ENCODE data around the gene NCOA7.
A peak's percentile ranks its signal among the peaks of the same experiment; 100 is the strongest.

GRCh38 chr6:125956506-125957390, 166.0 kb downstream of the NCOA7 start, which contains the start of gene HINT3:
- TF ChIP-seq POLR2A (IDR thresholded peaks at IDR 0.05) (peak in 1 of 2 donors; percentile 58), CTCF (IDR thresholded peaks at IDR 0.05) (peak; percentile 96 to 99 (median 98))

Data from adrenal gland (tissue), 5 donors.